HEK293 (cell line): Measurements from ENCODE around the gene ICAM1.
A peak's percentile ranks its signal among the peaks of the same experiment; 100 is the strongest.

Source experiments
- CTCF ChIA-PET: fragments of 350-600 bp; formaldehyde crosslinking; extraction: SDS; loops from one replicate; lab custom pipeline; 2021; ENCODE audit warnings: antibody characterized with exemption; lab: Yijun Ruan, JAX
- POLR2A ChIA-PET: fragments of 300-600 bp; formaldehyde crosslinking; extraction: SDS; loops from one replicate; lab custom pipeline; 2020; ENCODE audit warnings: antibody characterized with exemption, inconsistent platforms; lab: Yijun Ruan, JAX
- H3K27ac ChIP-seq: fragments of 200-500 bp; sonication (Bioruptor generic); 2 replicates; pipeline ENCODE4 v1.5.1; 2014; ENCODE audit warnings: low read depth, low read length, control low read depth, inconsistent platforms; ENCODE audit errors: extremely low read depth
- H3K36me3 ChIP-seq, 2 experiments: fragments of 200-500 bp in 1 of 2; sonication (Bioruptor generic) in 1 of 2; 1 replicate in 1 of 2; 2 replicates in 1 of 2; pipeline ENCODE4 v1.5.1; 2014 to 2017; ENCODE audit warnings: inconsistent platforms in 2 of 2, low read length in 2 of 2; ENCODE audit not compliant: control insufficient read depth in 2 of 2, insufficient read depth in 1 of 2
- H3K4me1 ChIP-seq: fragments of 200-500 bp; sonication (Bioruptor generic); 2 replicates; pipeline ENCODE4 v1.5.1; 2014; ENCODE audit warnings: mild to moderate bottlenecking, low read length, inconsistent platforms; ENCODE audit not compliant: control insufficient read depth, insufficient read depth
- H3K4me3 ChIP-seq: 2 replicates; pipeline ENCODE4 v1.5.1; 2011; ENCODE audit warnings: low read depth, mild to moderate bottlenecking, control low read depth, low read length, moderate library complexity
- H3K9me3 ChIP-seq: fragments of 200-500 bp; sonication (Bioruptor generic); 2 replicates; pipeline ENCODE4 v1.5.1; 2014; ENCODE audit warnings: low read depth, low read length, inconsistent platforms; ENCODE audit not compliant: control insufficient read depth, insufficient read depth
- IKZF3 ChIP-seq: fragments of 450-650 bp; IDR thresholded peaks from 2 replicates; pipeline ENCODE4 v1.5.0; 2018; ENCODE audit warnings: missing biosample characterization, mild to moderate bottlenecking, missing genetic modification characterization, moderate library complexity
- OSR2 ChIP-seq: fragments of 450-650 bp; formaldehyde crosslinking; IDR thresholded peaks from 2 replicates; pipeline ENCODE4 v1.5.1; 2016; ENCODE audit warnings: missing biosample characterization, missing genetic modification characterization
- PRDM2 ChIP-seq: fragments of 450-650 bp; formaldehyde crosslinking; IDR thresholded peaks from 2 replicates; pipeline ENCODE4 v1.5.1; 2016; ENCODE audit warnings: missing biosample characterization, missing genetic modification characterization, borderline replicate concordance
- YY2 ChIP-seq: fragments of 450-650 bp; formaldehyde crosslinking; IDR thresholded peaks from 2 replicates; pipeline ENCODE4 v1.5.1; 2016; ENCODE audit warnings: missing biosample characterization, missing genetic modification characterization
- ZNF121 ChIP-seq: fragments of 450-650 bp; formaldehyde crosslinking; IDR thresholded peaks from 2 replicates; pipeline ENCODE4 v1.5.1; 2016; ENCODE audit warnings: missing biosample characterization, missing genetic modification characterization
- ZNF146 ChIP-seq: fragments of 450-650 bp; formaldehyde crosslinking; IDR thresholded peaks from 2 replicates; pipeline ENCODE4 v1.5.1; 2016; ENCODE audit warnings: missing biosample characterization, missing genetic modification characterization
- ZNF16 ChIP-seq: fragments of 450-650 bp; formaldehyde crosslinking; IDR thresholded peaks from 2 replicates; pipeline ENCODE4 v1.5.1; 2016; ENCODE audit warnings: low read depth, missing biosample characterization, missing genetic modification characterization
- ZNF335 ChIP-seq: fragments of 450-650 bp; formaldehyde crosslinking; conservative IDR thresholded peaks from 2 replicates; pipeline ENCODE4 v1.5.1; 2016; ENCODE audit warnings: missing biosample characterization, missing genetic modification characterization
- ZNF341 ChIP-seq: fragments of 450-650 bp; formaldehyde crosslinking; IDR thresholded peaks from 2 replicates; pipeline ENCODE4; 2016; ENCODE audit warnings: low read depth, missing biosample characterization, missing genetic modification characterization
- ZNF423 ChIP-seq: fragments of 450-650 bp; formaldehyde crosslinking; IDR thresholded peaks from 2 replicates; pipeline ENCODE4 v1.5.1; 2016; ENCODE audit warnings: missing biosample characterization, missing genetic modification characterization
- ZNF433 ChIP-seq: fragments of 450-650 bp; formaldehyde crosslinking; IDR thresholded peaks from 2 replicates; pipeline ENCODE4 v1.5.1; 2016; ENCODE audit warnings: missing biosample characterization, missing genetic modification characterization, low read depth
- ZNF747 ChIP-seq: fragments of 450-650 bp; formaldehyde crosslinking; IDR thresholded peaks from 2 replicates; pipeline ENCODE4 v1.5.1; 2016; ENCODE audit warnings: missing biosample characterization, missing genetic modification characterization

Gene ICAM1

GRCh38 chr19:10317045-10317856 lies 46.3 kb downstream of the ICAM1 start:
- peaks cover 3% of the 10 kb centered on the region for H3K4me1 ChIP-seq
- H3K9me3 ChIP-seq, result no peaks in the 10 kb centered on the region
- TF ChIP-seq IKZF3 (tag by site-specific recombination) (0 out of 2 replicates have a peak, but pooled peaks have one; percentile 14), ZNF423 (no peak)
- peaks cover 13 to 69% of the 10 kb centered on the region in 2 experiments; a peak in 2 of 3 replicates for H3K36me3 ChIP-seq
- no peak overlapping the region for H3K4me3 ChIP-seq
- CTCF ChIA-PET, result interaction anchor here (0.6 to 1.1 kb wide), 3 partner anchors 18 to 71 kb away, joined by 3 to 6 read pairs (median 4); no protein-coding TSS in a partner anchor
- POLR2A ChIA-PET, result interaction anchor here (0.7 to 1.6 kb wide), 6 partner anchors 16 to 206 kb away, joined by 3 to 6 read pairs (median 4); partner anchors contain the start of genes ICAM5, P2RY11, RAVER1 and TYK2
- H3K27ac ChIP-seq, result no peak overlapping the region; the same call in 1 of the 2 replicates

- POLR2A ChIA-PET, result interaction anchor here (1.1 to 1.5 kb wide), 3 partner anchors 27 to 62 kb away, joined by 4 read pairs; partner anchors contain the start of genes ICAM5 and TYK2
These were observed 47.0 kb downstream of the ICAM1 start for GRCh38 chr19:10317857-10318462.

More at GRCh38 chr19:10317857-10318462, 47.0 kb downstream of the ICAM1 start:
- CTCF ChIA-PET, result interaction anchor here (0.6 to 1.1 kb wide), 3 partner anchors 18 to 70 kb away, joined by 3 to 6 read pairs (median 4); no protein-coding TSS in a partner anchor
- H3K4me1 ChIP-seq, result peaks cover 3% of the 10 kb centered on the region
- H3K36me3 ChIP-seq, result peaks cover 13 to 75% of the 10 kb centered on the region in 2 experiments; a peak in 2 of 3 replicates
- TF ChIP-seq ZNF433 (no peak), PRDM2 (no peak), ZNF341 (no peak), ZNF747 (tag by site-specific recombination) (no peak), ZNF146 (tag by site-specific recombination) (no peak), ZNF121 (tag by site-specific recombination) (no peak), YY2 (tag by site-specific recombination) (no peak), ZNF16 (no peak), ZNF335 (no peak), OSR2 (tag by site-specific recombination) (no peak)
- TF ChIP-seq, all 188 proteins: peak for 0
- H3K9me3 ChIP-seq, result no peaks in the 10 kb centered on the region
- no peak overlapping the region for H3K27ac ChIP-seq
- no peak overlapping the region for H3K4me3 ChIP-seq
